ENCODE data around the gene MACROD2. TPM values are rescaled to one million over a fixed set of nuclear protein-coding genes. Genes with fewer than 3 reads are reported as not detected.

Gene MACROD2
- total RNA-seq, 2 donors from 2014 or later = 0.94 to 10.4 TPM

DNA sequence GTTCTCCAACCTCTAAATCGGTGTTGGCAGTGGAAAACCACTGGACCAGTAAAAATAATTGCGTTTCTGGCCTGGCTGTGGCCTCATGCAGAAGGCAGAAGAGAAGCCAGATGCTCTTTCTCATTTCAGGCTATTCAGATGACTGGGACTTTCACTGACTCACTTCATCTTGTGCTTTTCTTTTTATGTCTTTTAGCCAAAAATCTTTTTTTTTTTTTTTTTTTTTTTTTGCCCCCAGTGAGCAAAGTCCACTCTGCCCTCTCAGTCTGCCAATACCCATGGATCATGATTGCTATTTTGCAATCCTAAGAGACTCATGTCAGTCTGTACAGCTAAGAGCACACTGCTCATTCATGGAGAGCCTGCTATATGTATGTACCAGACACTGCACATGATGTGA is 1615.5 kb downstream of the MACROD2 start:
- Histone ChIP-seq H3K4me1 (no peaks in the 10 kb centered on the region), H3K27ac (no peak overlapping the region), H3K36me3 (no peaks in the 10 kb centered on the region), H3K4me3 (no peak overlapping the region), H3K27me3 (no peaks in the 10 kb centered on the region), H3K9me3 (no peaks in the 10 kb centered on the region)
- TF ChIP-seq CTCF (IDR thresholded peaks at IDR 0.05) = no peak
- DNase-seq (ENCODE audit: low spot score) = no peak

- no peak for DNase-seq (ENCODE audit: low spot score)
- Histone ChIP-seq H3K4me1 (no peaks in the 10 kb centered on the region), H3K9me3 (no peaks in the 10 kb centered on the region), H3K27me3 (no peaks in the 10 kb centered on the region), H3K4me3 (no peak overlapping the region), H3K27ac (no peak overlapping the region), H3K36me3 (no peaks in the 10 kb centered on the region)
- no peak for TF ChIP-seq CTCF (IDR thresholded peaks at IDR 0.05)
Observed at GRCh38 chr20:15611541-15611940, 1616.2 kb downstream of the MACROD2 start.

GRCh38 chr20:15612198-15612597 is 1616.9 kb downstream of the MACROD2 start:
- Histone ChIP-seq H3K27me3 (no peaks in the 10 kb centered on the region), H3K27ac (no peak overlapping the region), H3K36me3 (no peaks in the 10 kb centered on the region), H3K4me3 (no peak overlapping the region), H3K9me3 (no peaks in the 10 kb centered on the region), H3K4me1 (no peaks in the 10 kb centered on the region)
- no peak for TF ChIP-seq CTCF (IDR thresholded peaks at IDR 0.05)
- no peak for DNase-seq (ENCODE audit: low spot score)

- H3K27ac ChIP-seq = no peak overlapping the region
- no peaks in the 10 kb centered on the region for H3K27me3 ChIP-seq
- no peak overlapping the region for H3K4me3 ChIP-seq
- TF ChIP-seq CTCF (IDR thresholded peaks at IDR 0.05) = no peak
- H3K9me3 ChIP-seq = no peaks in the 10 kb centered on the region
- no peak for DNase-seq (ENCODE audit: low spot score)
- no peaks in the 10 kb centered on the region for H3K36me3 ChIP-seq
- H3K4me1 ChIP-seq = no peaks in the 10 kb centered on the region
Observed at GRCh38 chr20:15612769-15613168, 1617.5 kb downstream of the MACROD2 start.

DNA sequence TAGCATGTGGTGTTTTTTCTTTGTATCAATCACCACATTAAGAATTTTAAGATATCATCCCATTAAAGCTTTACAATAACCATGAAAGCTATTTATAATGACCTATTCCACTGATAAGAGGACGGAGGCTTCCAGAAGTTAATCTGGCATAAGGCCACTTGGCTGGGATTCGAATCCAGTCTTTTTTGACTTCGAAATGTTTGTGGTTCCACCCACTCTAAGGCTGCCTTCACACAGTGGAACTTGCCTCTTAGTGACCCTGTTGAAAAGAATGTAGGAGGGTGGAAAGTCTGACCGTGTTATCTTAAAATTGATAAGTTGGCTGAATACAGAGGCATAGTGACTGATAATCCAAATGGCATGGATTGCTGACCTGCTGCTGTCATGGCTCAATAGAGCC is 1618.2 kb downstream of the MACROD2 start:
- Histone ChIP-seq H3K4me3 (no peak overlapping the region), H3K9me3 (no peaks in the 10 kb centered on the region), H3K27ac (no peak overlapping the region), H3K27me3 (no peaks in the 10 kb centered on the region), H3K4me1 (no peaks in the 10 kb centered on the region), H3K36me3 (no peaks in the 10 kb centered on the region)
- DNase-seq (ENCODE audit: low spot score) = no peak
- TF ChIP-seq CTCF (IDR thresholded peaks at IDR 0.05) = no peak

DNA sequence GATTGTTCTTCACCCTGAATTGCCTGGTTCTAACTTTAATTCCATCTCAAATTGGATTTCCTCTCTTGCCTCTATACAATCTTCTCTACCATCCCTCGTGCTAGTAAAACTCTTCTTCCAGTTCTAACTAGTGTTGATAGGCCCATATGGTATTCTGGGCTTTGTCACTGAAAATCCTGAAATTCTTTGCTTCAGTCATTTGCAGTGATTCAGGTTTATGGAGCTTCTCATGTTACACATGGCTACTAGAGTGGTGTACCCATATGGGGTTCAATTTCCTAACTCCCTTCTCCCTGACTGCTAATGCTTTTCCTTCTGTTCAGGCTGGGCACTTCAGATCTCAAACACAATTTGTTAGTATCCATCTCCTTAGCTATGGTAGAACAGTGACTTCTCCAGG is 1621.3 kb downstream of the MACROD2 start:
- Histone ChIP-seq H3K27me3 (no peaks in the 10 kb centered on the region), H3K27ac (no peak overlapping the region), H3K9me3 (no peaks in the 10 kb centered on the region), H3K4me3 (no peak overlapping the region), H3K36me3 (no peaks in the 10 kb centered on the region), H3K4me1 (no peaks in the 10 kb centered on the region)
- DNase-seq (ENCODE audit: low spot score) = no peak
- TF ChIP-seq CTCF (IDR thresholded peaks at IDR 0.05) = no peak

Data from right atrium auricular region (tissue), 2 donors.